K562 (cell line): ENCODE data around the gene TESK2. TPM values are rescaled to one million over a fixed set of nuclear protein-coding genes. Genes with fewer than 3 reads are reported as not detected.

Experiments used
- FOXJ2 ChIP-seq: fragments of 200-800 bp; sonication (Bioruptor generic); IDR thresholded peaks from 2 replicates; pipeline ENCODE4 v1.6.1; 2016; ENCODE audit warnings: missing genetic modification characterization, missing compliant biosample characterization
- GABPB2 ChIP-seq: fragments of 250-450 bp; sonication (Bioruptor Pico); conservative IDR thresholded peaks from 2 replicates; pipeline ENCODE4 v1.5.1; 2021; ENCODE audit warnings: mild to moderate bottlenecking
- RBM17 ChIP-seq: fragments of 200-400 bp; formaldehyde crosslinking; IDR thresholded peaks from 2 replicates; pipeline ENCODE4 v1.6.1; 2017; ENCODE audit warnings: low read depth, mild to moderate bottlenecking, low read length, borderline replicate concordance
- TCFL5 ChIP-seq: fragments of 250-450 bp; sonication (Bioruptor Pico); conservative IDR thresholded peaks from 2 replicates; pipeline ENCODE4 v1.6.1; 2021; ENCODE audit warnings: mild to moderate bottlenecking, moderate library complexity, matching md5 sums
- ZKSCAN8 ChIP-seq: fragments of 200-800 bp; sonication (Bioruptor generic); IDR thresholded peaks from 2 replicates; pipeline ENCODE4 v1.6.1; 2016; ENCODE audit warnings: missing genetic modification characterization, missing compliant biosample characterization
- ZNF699 ChIP-seq: fragments of 250-450 bp; sonication (Bioruptor Pico); IDR thresholded peaks from 2 replicates; pipeline ENCODE4 v1.8.0; 2021; ENCODE audit warnings: mild to moderate bottlenecking, moderate library complexity; ENCODE audit not compliant: insufficient replicate concordance
- polyA plus RNA-seq, 8 experiments: library from polyadenylated mRNA; depleted of rRNA in 4 of 8; stranded (reverse) in 5 of 8; unstranded in 3 of 8; fragments of >200 nt; fragmentation: Nextera tagmentation in 2 of 8; fragmentation: Illumina TruSeq in 1 of 8; extraction: Ambion mirVana in 2 of 8; extraction: Trizol in 1 of 8; gene quantifications; 2 replicates each; pipeline versions ENCODE4 v1.2.1 to v1.2.3, GENCODE V29; 2011 to 2014; ENCODE audit warnings: inconsistent platforms in 1 of 8, missing spikeins in 1 of 8
- total RNA-seq, 7 experiments: library from RNA; depleted of rRNA in 6 of 7; stranded (reverse); fragments of >200 nt in 6 of 7; fragmentation: Illumina TruSeq in 2 of 7; extraction: Trizol in 2 of 7; gene quantifications; 2 replicates each; pipeline versions ENCODE4 v1.2.1 to v1.2.3, GENCODE V29; 2011 to 2021; ENCODE audit warnings: low replicate concordance in 1 of 7
- TF ChIP-seq, protein P1 (sequence below): fragments of 450-650 bp; formaldehyde crosslinking; IDR thresholded peaks from 2 replicates; pipeline ENCODE4 v1.4.0; 2020; ENCODE audit warnings: mild to moderate bottlenecking, moderate library complexity
- TF ChIP-seq, protein P2 (sequence below): IDR thresholded peaks from 2 replicates; pipeline ENCODE4 v1.6.1; 2012; ENCODE audit warnings: low read depth, low read length, improper control_type of control experiment, borderline replicate concordance
- TF ChIP-seq, protein P3 (sequence below): fragments of 450-650 bp; IDR thresholded peaks from 2 replicates; pipeline ENCODE4 v1.6.1; 2014; ENCODE audit warnings: low read depth, mild to moderate bottlenecking, moderate library complexity, borderline replicate concordance
- TF ChIP-seq, protein P4 (sequence below): IDR thresholded peaks from 2 replicates; pipeline ENCODE4 v1.6.1; 2014; ENCODE audit warnings: antibody characterized with exemption

The TESK2 gene
- total and polyA plus RNA-seq, 9 of the 15 experiments (the other 6 are each of a cell fraction or from before 2014, with no cell fraction given) = 1.6 to 5.3 (median 3.7) TPM

DNA sequence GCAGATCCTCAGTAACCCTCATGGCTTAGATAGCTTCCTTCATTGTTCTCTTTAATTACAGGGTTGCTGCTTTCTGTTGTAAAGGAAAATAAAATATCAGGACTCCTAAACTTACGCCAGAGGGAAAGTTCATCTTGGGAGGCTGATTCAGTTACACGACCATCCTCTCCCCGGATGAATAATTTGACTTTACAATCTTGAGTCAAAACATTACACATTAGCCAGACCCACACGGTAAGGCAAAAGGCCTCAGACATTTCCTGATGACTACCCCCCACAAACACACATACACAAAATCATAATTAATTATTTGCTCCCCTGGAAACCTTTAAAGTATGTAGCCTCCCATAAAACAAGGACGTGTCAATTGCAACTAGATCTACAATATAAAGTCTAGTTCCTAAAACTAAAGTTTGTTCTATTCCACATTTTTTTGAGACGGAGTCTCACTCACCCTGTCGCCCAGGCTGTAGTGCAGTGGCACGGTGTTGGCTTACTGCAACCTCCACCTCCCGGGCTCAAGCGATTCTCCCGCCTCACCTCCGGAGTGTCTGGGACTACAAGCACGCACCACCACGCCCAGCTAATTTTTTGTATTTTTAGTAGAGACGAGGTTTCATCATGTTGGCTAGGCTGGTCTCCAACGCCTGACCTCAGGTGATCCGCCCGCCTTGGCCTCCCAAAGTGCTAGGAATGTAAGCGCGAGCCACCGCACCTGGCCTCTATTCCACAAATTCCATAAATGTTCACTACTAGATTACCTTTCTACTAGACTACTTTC is 31.6 kb upstream of the TESK2 start (continued):
- TF ChIP-seq, protein P1, sequence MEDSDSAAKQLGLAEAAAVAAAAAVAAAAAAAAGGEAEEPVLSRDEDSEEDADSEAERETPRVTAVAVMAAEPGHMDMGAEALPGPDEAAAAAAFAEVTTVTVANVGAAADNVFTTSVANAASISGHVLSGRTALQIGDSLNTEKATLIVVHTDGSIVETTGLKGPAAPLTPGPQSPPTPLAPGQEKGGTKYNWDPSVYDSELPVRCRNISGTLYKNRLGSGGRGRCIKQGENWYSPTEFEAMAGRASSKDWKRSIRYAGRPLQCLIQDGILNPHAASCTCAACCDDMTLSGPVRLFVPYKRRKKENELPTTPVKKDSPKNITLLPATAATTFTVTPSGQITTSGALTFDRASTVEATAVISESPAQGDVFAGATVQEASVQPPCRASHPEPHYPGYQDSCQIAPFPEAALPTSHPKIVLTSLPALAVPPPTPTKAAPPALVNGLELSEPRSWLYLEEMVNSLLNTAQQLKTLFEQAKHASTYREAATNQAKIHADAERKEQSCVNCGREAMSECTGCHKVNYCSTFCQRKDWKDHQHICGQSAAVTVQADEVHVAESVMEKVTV (CRISPR knock-in tag) = no peak
- TF ChIP-seq ZKSCAN8 (no peak), ZNF699 (CRISPR knock-in tag) (no peak), FOXJ2 (tag) (0 out of 2 replicates have a peak, but pooled peaks have one; percentile 9), GABPB2 (CRISPR knock-in tag) (no peak), TCFL5 (no peak), RBM17 (no peak)
- TF ChIP-seq, protein P2, sequence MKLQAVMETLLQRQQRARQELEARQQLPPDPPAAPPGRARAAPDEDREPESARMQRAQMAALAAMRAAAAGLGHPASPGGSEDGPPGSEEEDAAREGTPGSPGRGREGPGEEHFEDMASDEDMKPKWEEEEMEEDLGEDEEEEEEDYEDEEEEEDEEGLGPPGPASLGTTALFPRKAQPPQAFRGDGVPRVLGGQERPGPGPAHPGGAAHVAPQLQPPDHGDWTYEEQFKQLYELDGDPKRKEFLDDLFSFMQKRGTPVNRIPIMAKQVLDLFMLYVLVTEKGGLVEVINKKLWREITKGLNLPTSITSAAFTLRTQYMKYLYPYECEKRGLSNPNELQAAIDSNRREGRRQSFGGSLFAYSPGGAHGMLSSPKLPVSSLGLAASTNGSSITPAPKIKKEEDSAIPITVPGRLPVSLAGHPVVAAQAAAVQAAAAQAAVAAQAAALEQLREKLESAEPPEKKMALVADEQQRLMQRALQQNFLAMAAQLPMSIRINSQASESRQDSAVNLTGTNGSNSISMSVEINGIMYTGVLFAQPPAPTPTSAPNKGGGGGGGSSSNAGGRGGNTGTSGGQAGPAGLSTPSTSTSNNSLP = no peak
- TF ChIP-seq, protein P3, sequence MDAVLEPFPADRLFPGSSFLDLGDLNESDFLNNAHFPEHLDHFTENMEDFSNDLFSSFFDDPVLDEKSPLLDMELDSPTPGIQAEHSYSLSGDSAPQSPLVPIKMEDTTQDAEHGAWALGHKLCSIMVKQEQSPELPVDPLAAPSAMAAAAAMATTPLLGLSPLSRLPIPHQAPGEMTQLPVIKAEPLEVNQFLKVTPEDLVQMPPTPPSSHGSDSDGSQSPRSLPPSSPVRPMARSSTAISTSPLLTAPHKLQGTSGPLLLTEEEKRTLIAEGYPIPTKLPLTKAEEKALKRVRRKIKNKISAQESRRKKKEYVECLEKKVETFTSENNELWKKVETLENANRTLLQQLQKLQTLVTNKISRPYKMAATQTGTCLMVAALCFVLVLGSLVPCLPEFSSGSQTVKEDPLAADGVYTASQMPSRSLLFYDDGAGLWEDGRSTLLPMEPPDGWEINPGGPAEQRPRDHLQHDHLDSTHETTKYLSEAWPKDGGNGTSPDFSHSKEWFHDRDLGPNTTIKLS = no peak
- TF ChIP-seq, protein P4, sequence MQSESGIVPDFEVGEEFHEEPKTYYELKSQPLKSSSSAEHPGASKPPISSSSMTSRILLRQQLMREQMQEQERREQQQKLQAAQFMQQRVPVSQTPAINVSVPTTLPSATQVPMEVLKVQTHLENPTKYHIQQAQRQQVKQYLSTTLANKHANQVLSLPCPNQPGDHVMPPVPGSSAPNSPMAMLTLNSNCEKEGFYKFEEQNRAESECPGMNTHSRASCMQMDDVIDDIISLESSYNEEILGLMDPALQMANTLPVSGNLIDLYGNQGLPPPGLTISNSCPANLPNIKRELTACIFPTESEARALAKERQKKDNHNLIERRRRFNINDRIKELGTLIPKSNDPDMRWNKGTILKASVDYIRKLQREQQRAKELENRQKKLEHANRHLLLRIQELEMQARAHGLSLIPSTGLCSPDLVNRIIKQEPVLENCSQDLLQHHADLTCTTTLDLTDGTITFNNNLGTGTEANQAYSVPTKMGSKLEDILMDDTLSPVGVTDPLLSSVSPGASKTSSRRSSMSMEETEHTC = no peak
